A549 (cell line): ENCODE data around the gene TRIM24. TPM values are rescaled to one million over a fixed set of nuclear protein-coding genes. Genes with fewer than 3 reads are reported as not detected.

Experiments
- ATAC-seq, 2 experiments: fragments of 200-7000 bp in 1 of 2; fragments of >200 bp in 1 of 2; cut with Nextera tagmentation in 1 of 2; cut with Tn5 transposase in 1 of 2; 3 replicates each; pipeline versions ENCODE4 v1.8.0 to v1.9.1; 2018 to 2020; ENCODE audit warnings: mild to moderate bottlenecking in 1 of 2, moderate library complexity in 1 of 2
- CTCF ChIA-PET: fragments of 300-600 bp; sonication (Branson Sonifier 250); formaldehyde crosslinking; extraction: SDS; loops from one replicate; lab custom pipeline; 2021; ENCODE audit warnings: antibody characterized with exemption, inconsistent platforms; lab: Yijun Ruan, JAX
- POLR2A ChIA-PET: fragments of 350-600 bp; formaldehyde crosslinking; extraction: SDS; loops from one replicate; lab custom pipeline; 2021; ENCODE audit warnings: antibody characterized with exemption, inconsistent platforms; lab: Yijun Ruan, JAX
- DNase-seq, 2 experiments: peaks; one replicate each; pipeline versions ENCODE4 v3.0.0 to v3.0.0-alpha.2; 2011 to 2016; ENCODE audit warnings: low read depth in 1 of 2, low spot score in 1 of 2
- FAIRE-seq: peaks from 2 replicates; lab custom pipeline; 2011; peaks lifted over from hg19 to GRCh38; lab: Jason Lieb, UNC
- H3K27ac ChIP-seq, 2 experiments: fragments of >200 bp; sonication (Bioruptor Twin); formaldehyde crosslinking; 3 replicates each; pipeline ENCODE4 v1.5.1; 2016 to 2017
- H3K4me1 ChIP-seq: fragments of >200 bp; sonication (Bioruptor Twin); formaldehyde crosslinking; 3 replicates; pipeline ENCODE4 v1.6.1; 2016
- H3K4me2 ChIP-seq: fragments of >200 bp; sonication (Bioruptor Twin); formaldehyde crosslinking; 3 replicates; pipeline ENCODE4 v1.6.1; 2016
- H3K4me3 ChIP-seq: fragments of >200 bp; sonication (Bioruptor Twin); formaldehyde crosslinking; 3 replicates; pipeline ENCODE4 v1.5.1; 2016
- H3K9me3 ChIP-seq: fragments of >200 bp; sonication (Bioruptor Twin); formaldehyde crosslinking; 3 replicates; pipeline ENCODE4 v1.6.1; 2016
- CHD2 ChIP-seq: fragments of 150-350 bp; IDR thresholded peaks from 2 replicates; pipeline ENCODE4 v1.6.1; 2014; ENCODE audit warnings: low read length; ENCODE audit not compliant: partially characterized antibody
- EHF ChIP-seq: fragments of 250-450 bp; sonication (Bioruptor Pico); IDR thresholded peaks from 2 replicates; pipeline ENCODE4 v1.5.0; 2020; ENCODE audit warnings: mild to moderate bottlenecking
- EHMT2 ChIP-seq: fragments of 200-600 bp; sonication (generic); IDR thresholded peaks from 2 replicates; pipeline ENCODE4 v1.6.1; 2016; ENCODE audit warnings: antibody characterized with exemption, low read depth, mild to moderate bottlenecking, moderate library complexity
- GATA3 ChIP-seq: IDR thresholded peaks from 2 replicates; pipeline ENCODE4 v1.6.1; 2012; ENCODE audit warnings: borderline replicate concordance
- HDAC2 ChIP-seq: fragments of 200-600 bp; sonication (generic); IDR thresholded peaks from 2 replicates; pipeline ENCODE4 v1.6.1; 2016
- HEYL ChIP-seq: fragments of 250-450 bp; sonication (Bioruptor Pico); IDR thresholded peaks from 2 replicates; pipeline ENCODE4 v1.8.0; 2021; ENCODE audit warnings: mild to moderate bottlenecking, moderate library complexity
- HOXB5 ChIP-seq: fragments of 250-450 bp; sonication (Bioruptor Pico); IDR thresholded peaks from 2 replicates; pipeline ENCODE4 v1.5.0; 2020; ENCODE audit warnings: mild to moderate bottlenecking, moderate library complexity
- JUN ChIP-seq, 2 experiments: fragments of >200 bp; sonication (Bioruptor Twin); formaldehyde crosslinking; IDR thresholded peaks; 2 replicates in 1 of 2; 3 replicates in 1 of 2; pipeline ENCODE4 v1.6.1; 2016 to 2017
- NFE2L2 ChIP-seq: fragments of 150-350 bp; conservative IDR thresholded peaks from 2 replicates; pipeline ENCODE4 v1.6.1; 2014; ENCODE audit warnings: low read length
- POLR2A ChIP-seq: IDR thresholded peaks from 2 replicates; pipeline ENCODE4 v1.6.1; 2012; ENCODE audit warnings: mild to moderate bottlenecking, low read length
- RARB ChIP-seq: fragments of 250-450 bp; sonication (Bioruptor Pico); IDR thresholded peaks from 2 replicates; pipeline ENCODE4 v1.8.0; 2021; ENCODE audit warnings: mild to moderate bottlenecking, moderate library complexity
- ZC3H11A ChIP-seq: fragments of 450-650 bp; IDR thresholded peaks from 2 replicates; pipeline ENCODE4 v1.6.1; 2014; ENCODE audit warnings: antibody characterized with exemption, mild to moderate bottlenecking
- WGBS: methylation state at CpG from one replicate; pipeline ENCODE4 v1.1.6; 2017; ENCODE audit errors: missing lambda C conversion rate; 5-methylcytosine and 5-hydroxymethylcytosine counted together
- polyA plus RNA-seq, 4 experiments: library from polyadenylated mRNA; depleted of rRNA in 3 of 4; stranded (reverse); fragments of >200 nt; fragmentation: RNase III in 1 of 4; extraction: RNeasy Plus Mini Kit Qiagen cat#74134 plus additional on column Dnase treatment in 1 of 4; gene quantifications; 2 replicates in 3 of 4; 3 replicates in 1 of 4; pipeline ENCODE4 v1.2.3, GENCODE V29; 2011 to 2017
- TF ChIP-seq, protein P1 (sequence below): fragments of >200 bp; sonication (Bioruptor Twin); formaldehyde crosslinking; IDR thresholded peaks from 3 replicates; pipeline ENCODE4 v1.5.1; 2016
- TF ChIP-seq, protein P2 (sequence below): fragments of 250-450 bp; sonication (Bioruptor Pico); IDR thresholded peaks from 2 replicates; pipeline ENCODE4 v1.5.0; 2020; ENCODE audit warnings: low read depth, mild to moderate bottlenecking, moderate library complexity
- TF ChIP-seq, protein P3 (sequence below): fragments of >200 bp; sonication (Bioruptor Twin); formaldehyde crosslinking; IDR thresholded peaks from 3 replicates; pipeline ENCODE4 v1.6.1; 2016
- TF ChIP-seq, protein P4 (sequence below): fragments of 150-350 bp; IDR thresholded peaks from 2 replicates; pipeline ENCODE4 v1.6.1; 2014; ENCODE audit warnings: low read depth, mild to moderate bottlenecking, low read length
- TF ChIP-seq, protein P5 (sequence below): IDR thresholded peaks from 2 replicates; pipeline ENCODE4 v1.6.1; 2012
- TF ChIP-seq, protein P6 (sequence below): fragments of 200-600 bp; sonication (generic); IDR thresholded peaks from 2 replicates; pipeline ENCODE4 v1.6.1; 2016; ENCODE audit warnings: antibody characterized with exemption, mild to moderate bottlenecking, moderate library complexity

The TRIM24 gene
- polyA plus RNA-seq, 2 of the 4 experiments (the other 2 are of a cell fraction): 8.3 to 11.6 TPM

DNA sequence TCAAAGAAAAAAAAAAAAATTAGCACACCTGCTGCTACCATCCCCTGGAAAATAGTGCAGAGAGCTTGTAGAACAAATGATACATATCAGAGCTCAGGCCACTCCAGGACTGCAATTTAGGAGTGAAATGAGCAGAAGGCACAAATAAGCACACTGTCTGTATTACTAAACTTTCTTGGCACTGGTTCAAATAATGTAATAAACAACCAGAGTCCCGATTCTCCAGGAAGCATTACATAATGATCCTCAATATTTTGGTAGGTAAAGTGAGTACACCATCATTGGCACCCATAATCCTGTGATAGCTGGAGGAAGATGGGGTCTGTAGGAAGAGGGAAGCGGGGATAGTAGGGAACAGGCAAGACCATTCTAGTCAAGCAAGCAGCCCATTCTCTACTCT is 166.8 kb downstream of the TRIM24 start:
- FAIRE-seq (no peak), ATAC-seq (no peak), DNase-seq (no peak)
- H3K4me1 ChIP-seq: no peaks in the 10 kb centered on the region
- WGBS: 40% methylated on average over 2 of the region's 2 CpGs
- no peaks in the 10 kb centered on the region for H3K9me3 ChIP-seq
- H3K4me2 ChIP-seq: no peak overlapping the region
- no peak for TF ChIP-seq ZC3H11A
- TF ChIP-seq, protein P1, sequence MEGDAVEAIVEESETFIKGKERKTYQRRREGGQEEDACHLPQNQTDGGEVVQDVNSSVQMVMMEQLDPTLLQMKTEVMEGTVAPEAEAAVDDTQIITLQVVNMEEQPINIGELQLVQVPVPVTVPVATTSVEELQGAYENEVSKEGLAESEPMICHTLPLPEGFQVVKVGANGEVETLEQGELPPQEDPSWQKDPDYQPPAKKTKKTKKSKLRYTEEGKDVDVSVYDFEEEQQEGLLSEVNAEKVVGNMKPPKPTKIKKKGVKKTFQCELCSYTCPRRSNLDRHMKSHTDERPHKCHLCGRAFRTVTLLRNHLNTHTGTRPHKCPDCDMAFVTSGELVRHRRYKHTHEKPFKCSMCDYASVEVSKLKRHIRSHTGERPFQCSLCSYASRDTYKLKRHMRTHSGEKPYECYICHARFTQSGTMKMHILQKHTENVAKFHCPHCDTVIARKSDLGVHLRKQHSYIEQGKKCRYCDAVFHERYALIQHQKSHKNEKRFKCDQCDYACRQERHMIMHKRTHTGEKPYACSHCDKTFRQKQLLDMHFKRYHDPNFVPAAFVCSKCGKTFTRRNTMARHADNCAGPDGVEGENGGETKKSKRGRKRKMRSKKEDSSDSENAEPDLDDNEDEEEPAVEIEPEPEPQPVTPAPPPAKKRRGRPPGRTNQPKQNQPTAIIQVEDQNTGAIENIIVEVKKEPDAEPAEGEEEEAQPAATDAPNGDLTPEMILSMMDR: no peak
- no peak for TF ChIP-seq CHD2
- no peak for TF ChIP-seq HEYL
- TF ChIP-seq, protein P2, sequence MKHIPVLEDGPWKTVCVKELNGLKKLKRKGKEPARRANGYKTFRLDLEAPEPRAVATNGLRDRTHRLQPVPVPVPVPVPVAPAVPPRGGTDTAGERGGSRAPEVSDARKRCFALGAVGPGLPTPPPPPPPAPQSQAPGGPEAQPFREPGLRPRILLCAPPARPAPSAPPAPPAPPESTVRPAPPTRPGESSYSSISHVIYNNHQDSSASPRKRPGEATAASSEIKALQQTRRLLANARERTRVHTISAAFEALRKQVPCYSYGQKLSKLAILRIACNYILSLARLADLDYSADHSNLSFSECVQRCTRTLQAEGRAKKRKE (CRISPR knock-in tag): no peak
- no peak for TF ChIP-seq EHMT2
- TF ChIP-seq, protein P3, sequence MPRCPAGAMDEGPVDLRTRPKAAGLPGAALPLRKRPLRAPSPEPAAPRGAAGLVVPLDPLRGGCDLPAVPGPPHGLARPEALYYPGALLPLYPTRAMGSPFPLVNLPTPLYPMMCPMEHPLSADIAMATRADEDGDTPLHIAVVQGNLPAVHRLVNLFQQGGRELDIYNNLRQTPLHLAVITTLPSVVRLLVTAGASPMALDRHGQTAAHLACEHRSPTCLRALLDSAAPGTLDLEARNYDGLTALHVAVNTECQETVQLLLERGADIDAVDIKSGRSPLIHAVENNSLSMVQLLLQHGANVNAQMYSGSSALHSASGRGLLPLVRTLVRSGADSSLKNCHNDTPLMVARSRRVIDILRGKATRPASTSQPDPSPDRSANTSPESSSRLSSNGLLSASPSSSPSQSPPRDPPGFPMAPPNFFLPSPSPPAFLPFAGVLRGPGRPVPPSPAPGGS: no peak
- TF ChIP-seq POLR2A: no peak
- no peak for TF ChIP-seq GATA3
- TF ChIP-seq JUN (IDR thresholded peaks at IDR 0.05): no peak
- no peak for TF ChIP-seq RARB (CRISPR knock-in tag)
- no peak overlapping the region for H3K27ac ChIP-seq
- POLR2A ChIA-PET: no interaction called here
- no peak overlapping the region for H3K4me3 ChIP-seq
- CTCF ChIA-PET: interaction anchor here (0.6 kb wide), 1 partner anchor 48 kb away, joined by 4 read pairs; no protein-coding TSS in a partner anchor

DNA sequence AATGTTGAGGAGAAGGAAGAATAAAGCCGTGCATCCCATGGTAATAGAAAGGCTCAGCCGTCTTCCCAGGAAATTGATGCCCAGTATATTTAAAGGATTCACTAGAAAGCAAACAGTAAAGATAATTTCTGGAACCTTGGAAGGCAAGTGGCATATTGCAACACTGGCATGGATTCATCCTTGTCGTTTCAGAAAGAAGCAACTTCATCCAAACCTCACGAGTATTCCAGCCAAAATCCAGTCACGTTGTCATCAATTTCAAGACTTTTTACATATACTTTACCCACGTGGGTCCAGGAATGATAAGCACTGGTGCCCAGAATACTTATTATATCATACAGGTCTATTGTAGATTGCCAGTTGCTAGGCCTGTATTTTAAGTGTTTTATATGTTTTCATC is 167.3 kb downstream of the TRIM24 start:
- no peaks in the 10 kb centered on the region for H3K4me1 ChIP-seq
- ATAC-seq (no peak), FAIRE-seq (no peak), DNase-seq (no peak)
- TF ChIP-seq HDAC2: no peak
- no peak for TF ChIP-seq POLR2A
- TF ChIP-seq, protein P4, sequence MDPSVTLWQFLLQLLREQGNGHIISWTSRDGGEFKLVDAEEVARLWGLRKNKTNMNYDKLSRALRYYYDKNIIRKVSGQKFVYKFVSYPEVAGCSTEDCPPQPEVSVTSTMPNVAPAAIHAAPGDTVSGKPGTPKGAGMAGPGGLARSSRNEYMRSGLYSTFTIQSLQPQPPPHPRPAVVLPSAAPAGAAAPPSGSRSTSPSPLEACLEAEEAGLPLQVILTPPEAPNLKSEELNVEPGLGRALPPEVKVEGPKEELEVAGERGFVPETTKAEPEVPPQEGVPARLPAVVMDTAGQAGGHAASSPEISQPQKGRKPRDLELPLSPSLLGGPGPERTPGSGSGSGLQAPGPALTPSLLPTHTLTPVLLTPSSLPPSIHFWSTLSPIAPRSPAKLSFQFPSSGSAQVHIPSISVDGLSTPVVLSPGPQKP: no peak
- TF ChIP-seq, protein P5, sequence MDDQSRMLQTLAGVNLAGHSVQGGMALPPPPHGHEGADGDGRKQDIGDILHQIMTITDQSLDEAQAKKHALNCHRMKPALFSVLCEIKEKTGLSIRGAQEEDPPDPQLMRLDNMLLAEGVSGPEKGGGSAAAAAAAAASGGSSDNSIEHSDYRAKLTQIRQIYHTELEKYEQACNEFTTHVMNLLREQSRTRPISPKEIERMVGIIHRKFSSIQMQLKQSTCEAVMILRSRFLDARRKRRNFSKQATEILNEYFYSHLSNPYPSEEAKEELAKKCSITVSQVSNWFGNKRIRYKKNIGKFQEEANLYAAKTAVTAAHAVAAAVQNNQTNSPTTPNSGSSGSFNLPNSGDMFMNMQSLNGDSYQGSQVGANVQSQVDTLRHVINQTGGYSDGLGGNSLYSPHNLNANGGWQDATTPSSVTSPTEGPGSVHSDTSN: no peak
- TF ChIP-seq EHF (CRISPR knock-in tag): no peak
- TF ChIP-seq JUN (IDR thresholded peaks at IDR 0.05): no peak
- TF ChIP-seq, protein P6, sequence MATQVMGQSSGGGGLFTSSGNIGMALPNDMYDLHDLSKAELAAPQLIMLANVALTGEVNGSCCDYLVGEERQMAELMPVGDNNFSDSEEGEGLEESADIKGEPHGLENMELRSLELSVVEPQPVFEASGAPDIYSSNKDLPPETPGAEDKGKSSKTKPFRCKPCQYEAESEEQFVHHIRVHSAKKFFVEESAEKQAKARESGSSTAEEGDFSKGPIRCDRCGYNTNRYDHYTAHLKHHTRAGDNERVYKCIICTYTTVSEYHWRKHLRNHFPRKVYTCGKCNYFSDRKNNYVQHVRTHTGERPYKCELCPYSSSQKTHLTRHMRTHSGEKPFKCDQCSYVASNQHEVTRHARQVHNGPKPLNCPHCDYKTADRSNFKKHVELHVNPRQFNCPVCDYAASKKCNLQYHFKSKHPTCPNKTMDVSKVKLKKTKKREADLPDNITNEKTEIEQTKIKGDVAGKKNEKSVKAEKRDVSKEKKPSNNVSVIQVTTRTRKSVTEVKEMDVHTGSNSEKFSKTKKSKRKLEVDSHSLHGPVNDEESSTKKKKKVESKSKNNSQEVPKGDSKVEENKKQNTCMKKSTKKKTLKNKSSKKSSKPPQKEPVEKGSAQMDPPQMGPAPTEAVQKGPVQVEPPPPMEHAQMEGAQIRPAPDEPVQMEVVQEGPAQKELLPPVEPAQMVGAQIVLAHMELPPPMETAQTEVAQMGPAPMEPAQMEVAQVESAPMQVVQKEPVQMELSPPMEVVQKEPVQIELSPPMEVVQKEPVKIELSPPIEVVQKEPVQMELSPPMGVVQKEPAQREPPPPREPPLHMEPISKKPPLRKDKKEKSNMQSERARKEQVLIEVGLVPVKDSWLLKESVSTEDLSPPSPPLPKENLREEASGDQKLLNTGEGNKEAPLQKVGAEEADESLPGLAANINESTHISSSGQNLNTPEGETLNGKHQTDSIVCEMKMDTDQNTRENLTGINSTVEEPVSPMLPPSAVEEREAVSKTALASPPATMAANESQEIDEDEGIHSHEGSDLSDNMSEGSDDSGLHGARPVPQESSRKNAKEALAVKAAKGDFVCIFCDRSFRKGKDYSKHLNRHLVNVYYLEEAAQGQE: no peak
- TF ChIP-seq HOXB5 (CRISPR knock-in tag): no peak
- TF ChIP-seq, protein P3: no peak
- TF ChIP-seq, protein P2 (CRISPR knock-in tag): no peak
- TF ChIP-seq HEYL: no peak
- no peak for TF ChIP-seq NFE2L2
- WGBS: 37% methylated on average over 6 of the region's 6 CpGs
- H3K4me3 ChIP-seq: no peak overlapping the region
- H3K9me3 ChIP-seq: no peaks in the 10 kb centered on the region
- no peak overlapping the region for H3K27ac ChIP-seq
- CTCF ChIA-PET: interaction anchor here (0.6 kb wide), 1 partner anchor 47 kb away, joined by 4 read pairs; no protein-coding TSS in a partner anchor
- POLR2A ChIA-PET: no interaction called here
- no peak overlapping the region for H3K4me2 ChIP-seq
